ENCODE measurements around the gene RIOK2.

The RIOK2 gene

GRCh38 chr5:97120195-97120594, 62.9 kb downstream of the RIOK2 start:
- no peak for DNase-seq

GRCh38 chr5:97119007-97119390, 64.0 kb downstream of the RIOK2 start:
- no peak for DNase-seq

GRCh38 chr5:97118261-97119006, 64.6 kb downstream of the RIOK2 start:
- DNase-seq, result no peak

GRCh38 chr5:97115932-97116331, 67.1 kb downstream of the RIOK2 start:
- no peak for DNase-seq

GRCh38 chr5:97112230-97112629, 70.8 kb downstream of the RIOK2 start:
- no peak for DNase-seq

- no peak for DNase-seq
Observed at GRCh38 chr5:97111616-97112015, 71.4 kb downstream of the RIOK2 start.

- DNase-seq, result no peak
Observed at GRCh38 chr5:97111004-97111403, 72.0 kb downstream of the RIOK2 start.
